GM19463 (cell line): ENCODE measurements around the gene TUBB4B.

Source experiments
- ATAC-seq: cut with Tn5 transposase; IDR thresholded peaks from one replicate; pipeline ENCODE4 v1.9.1; 2021; ENCODE audit warnings: mild to moderate bottlenecking, moderate library complexity; ENCODE audit not compliant: unreplicated experiment

TUBB4B gene

DNA sequence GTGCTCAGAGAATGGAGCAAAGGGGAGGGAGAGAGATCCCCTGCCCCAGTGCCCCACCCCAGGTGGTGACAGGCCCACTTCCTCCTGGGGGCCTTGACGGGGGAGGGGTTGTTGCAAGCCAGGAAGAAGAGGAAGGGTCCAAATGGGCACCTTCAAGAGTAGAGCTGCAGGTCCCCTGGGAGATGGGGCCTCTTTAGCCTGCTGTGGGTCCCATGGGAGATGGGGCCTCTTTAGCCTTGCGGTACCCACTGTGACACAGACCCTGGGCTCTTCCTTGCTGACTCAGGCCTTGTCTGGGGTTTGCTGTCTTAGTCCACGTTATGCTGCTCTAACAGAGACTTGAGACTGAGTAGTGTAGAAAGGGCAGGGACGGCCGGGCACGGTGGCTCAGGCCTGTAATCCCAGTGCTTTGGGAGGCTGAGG lies 26.9 kb downstream of the TUBB4B start:
- no peak for ATAC-seq

DNA sequence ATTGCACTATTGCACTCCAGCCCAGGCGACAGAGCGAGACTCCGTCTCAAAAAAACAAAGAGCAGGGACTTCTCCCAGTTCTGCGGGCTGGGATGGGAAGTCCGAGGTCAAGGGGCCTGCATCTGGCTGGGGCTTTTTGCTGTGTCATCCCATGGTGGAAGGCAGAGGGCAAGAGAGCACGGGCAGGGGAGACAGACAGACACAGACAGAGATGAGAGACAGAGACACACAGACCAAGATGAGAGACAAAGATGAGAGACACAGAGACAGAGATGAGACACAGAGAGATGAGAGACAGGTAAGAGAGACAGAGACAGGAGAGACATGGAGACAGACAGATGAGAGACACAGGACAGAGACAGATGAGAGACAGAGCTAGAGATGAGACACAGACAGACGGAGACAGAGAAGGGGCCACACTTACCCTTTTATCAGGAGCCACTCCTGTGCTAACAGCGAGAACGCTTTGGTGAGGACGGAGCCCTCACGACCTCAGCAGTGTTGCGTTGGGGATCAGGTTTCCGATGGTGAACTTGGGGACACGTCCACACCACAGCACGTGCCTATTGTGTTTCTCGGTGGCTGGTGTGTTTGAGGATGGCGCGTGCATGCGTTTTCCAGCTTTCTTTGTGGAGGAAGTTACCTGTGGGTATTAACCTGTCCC lies 27.6 kb downstream of the TUBB4B start:
- no peak for ATAC-seq

DNA sequence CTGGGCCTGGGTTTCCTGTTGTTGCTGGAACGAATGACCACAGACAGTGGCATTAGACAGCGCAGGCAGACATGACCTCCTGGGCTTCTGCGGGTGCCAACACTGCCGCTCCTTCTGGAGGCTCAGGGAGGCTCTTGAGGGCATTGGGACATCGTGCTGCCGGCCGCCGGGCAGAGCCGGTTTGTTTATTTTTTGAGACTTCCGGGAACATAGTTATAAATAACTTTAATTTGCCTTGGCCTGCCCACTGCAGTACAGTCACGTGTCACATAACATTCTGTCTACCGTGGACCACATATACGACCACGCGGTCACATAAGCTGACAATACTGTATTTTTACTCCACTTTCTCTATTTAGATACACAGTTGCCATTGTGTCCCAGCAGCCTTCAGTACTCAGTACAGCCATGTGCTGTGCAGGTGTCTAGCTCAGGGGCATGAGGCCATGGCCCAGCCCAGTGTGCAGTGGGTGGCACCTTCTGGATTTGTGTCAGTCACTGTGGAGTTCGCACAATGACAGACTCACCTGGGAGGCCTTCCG lies 28.2 kb downstream of the TUBB4B start:
- ATAC-seq: no peak

DNA sequence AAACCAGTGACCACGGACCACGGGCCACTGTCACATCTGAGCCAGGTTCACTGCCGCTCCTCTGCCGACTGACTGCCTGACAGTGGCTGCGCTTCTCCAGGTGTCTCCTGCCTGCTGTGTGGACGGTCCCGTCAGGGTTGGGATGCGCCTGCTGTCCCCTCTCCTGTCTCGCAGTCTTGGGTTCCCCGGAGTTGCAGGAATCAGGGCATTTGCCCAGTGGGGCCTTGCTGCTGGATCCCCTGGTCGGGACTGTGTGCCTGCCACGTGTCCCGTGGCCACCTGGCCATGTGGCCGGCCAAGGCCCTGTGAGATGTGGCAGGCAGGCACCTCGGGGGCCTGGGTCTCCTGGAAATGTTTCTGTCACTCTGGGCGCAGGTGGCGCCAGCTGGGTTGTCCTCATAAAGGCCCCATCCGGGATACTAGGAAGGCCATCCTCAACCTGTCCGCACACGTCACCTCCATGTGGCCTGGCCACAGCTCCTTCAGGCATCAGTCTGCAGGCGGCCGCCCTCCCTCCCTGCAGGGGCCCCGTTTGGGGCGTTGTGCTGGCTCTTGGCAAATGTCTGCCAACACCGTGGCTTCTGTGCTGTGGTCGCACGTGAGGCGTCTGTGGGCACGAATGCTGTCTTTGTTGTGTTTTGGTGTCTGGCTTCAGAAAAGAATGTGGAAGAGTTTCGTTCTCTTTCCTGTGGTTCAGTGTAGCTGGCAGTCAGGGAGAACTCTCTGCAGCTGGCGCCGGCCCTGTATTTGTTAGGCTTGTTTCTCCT lies 30.0 kb downstream of the TUBB4B start:
- ATAC-seq: no peak

DNA sequence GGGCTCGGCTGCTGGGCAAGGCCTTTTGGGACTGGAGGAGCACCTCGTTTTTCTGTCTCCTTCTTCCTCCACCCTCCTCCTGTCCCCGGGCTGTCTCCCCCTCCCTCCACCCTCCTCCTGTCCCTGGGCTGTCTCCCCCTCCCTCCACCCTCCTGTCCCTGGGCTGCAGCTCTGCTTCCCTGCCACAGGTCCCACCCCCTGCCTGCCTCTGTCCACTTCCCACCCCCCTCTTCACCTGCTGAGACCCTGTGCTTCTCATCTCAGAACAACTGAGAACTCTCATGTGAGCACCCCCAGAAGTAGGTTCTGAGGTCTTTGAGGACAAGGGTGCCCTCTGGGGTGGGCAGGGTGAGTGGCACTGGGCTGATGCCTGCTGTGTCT lies 30.6 kb downstream of the TUBB4B start:
- ATAC-seq: no peak

DNA sequence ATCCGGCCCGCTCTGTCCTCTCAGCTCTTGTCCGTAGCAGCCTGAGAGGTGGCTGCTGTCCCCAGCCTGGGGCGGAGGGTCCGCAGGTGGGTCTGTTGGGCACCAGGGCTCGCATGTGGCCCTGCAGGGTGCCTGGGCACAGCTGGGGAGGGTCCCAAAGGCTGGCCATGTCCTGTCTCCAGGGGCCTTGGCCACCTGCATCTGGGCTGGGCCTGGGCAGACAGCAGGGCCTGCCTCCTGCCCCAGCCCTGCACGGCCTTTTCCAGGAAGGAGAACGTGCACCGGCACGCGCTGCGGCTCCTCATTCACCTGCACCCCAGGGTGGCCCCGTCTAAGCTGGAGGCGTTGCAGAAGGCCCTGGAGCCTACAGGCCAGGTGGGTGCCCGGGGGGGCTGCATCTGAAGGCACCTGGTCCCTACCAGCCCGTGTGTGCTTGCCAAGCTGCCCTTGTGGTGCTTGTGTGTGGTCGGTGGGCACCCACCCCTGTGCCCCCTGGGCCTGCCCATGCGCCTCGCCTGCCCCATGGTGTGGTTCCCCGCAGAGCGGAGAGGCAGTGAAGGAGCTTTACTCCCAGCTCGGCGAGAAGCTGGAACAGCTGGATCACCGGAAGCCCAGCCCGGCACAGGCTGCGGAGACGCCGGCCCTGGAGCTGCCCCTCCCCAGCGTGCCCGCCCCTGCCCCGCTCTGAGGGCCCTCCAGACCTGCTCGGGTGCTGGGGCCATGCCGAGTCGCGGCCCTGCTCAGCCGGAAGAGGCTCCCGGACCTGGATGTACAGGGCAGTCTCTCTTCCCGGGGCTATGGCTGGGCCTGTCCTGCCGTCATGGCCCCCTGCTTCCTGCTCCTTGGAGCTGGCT lies 31.4 kb downstream of the TUBB4B start:
- no peak for ATAC-seq

DNA sequence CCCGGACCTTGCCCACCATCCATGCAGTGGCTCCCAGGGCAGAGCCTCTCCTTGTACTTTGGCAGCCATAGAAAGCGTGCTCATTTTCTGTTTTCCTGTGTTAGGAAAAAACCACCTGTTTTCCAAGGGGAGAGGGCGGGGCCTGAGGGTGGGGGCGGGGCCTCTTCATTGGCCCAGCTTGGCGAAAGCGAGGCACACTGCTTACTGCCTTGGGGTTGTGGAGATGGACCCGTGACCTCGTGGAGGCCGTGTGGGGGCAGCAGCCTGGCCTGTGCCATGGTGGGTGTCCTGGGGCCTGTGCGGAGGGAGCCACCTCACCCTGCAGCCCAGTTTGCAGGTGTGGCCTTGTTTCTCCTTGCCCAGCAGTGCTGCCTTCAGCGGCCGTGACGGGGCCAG lies 32.0 kb downstream of the TUBB4B start:
- ATAC-seq: no peak

DNA sequence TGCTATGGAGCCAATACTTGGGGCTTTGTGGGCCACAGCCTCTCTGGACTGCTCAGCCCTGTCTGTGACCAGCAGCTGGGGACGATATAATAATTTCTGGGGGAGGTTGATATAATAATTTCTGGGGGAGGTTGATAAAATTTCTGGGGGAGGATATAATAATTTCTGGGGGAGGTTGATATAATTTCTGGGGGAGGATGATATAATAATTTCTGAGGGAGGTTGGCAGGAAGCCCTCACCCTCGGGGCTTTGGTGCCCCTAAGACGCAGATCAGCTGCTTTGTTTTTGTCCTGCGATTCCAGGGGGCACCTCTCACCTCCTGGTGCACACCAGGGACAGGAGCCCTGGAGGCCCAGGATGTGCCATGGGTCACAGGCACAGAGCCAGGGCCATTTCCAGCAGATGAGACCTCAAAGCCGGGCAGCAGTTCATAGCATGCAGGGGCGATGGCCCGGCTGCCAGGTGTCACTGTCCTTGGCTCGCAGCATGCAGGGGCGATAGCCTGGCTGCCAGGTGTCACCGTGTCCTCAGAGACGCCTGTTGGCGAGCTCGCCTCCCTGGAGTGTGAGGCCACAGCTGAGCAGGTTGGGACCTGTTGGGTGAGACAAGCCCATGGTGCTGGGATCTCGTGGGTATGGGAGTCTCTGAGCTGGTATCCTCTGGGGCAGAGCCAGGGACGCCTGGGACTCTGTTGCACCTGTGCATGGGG lies 32.7 kb downstream of the TUBB4B start:
- no peak for ATAC-seq

DNA sequence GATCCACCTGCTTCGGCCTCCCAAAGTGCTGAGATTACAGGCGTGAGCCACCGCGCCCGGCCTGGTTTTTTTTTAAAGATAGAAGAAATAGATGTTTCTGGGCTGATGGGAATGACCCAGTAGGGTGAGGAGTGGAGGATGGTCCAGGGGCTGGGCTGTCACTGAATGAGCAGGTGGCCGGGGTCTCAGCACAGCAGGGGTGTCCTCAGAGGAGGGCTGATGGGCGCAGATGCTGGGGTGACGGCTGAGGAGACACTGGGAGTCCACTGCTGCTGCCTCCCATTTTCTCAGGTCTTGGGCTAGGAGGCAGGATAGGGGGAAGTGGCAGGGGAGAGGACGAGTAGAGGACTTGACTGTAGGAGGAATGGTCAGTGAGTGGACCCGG lies 34.1 kb downstream of the TUBB4B start:
- ATAC-seq: no peak

DNA sequence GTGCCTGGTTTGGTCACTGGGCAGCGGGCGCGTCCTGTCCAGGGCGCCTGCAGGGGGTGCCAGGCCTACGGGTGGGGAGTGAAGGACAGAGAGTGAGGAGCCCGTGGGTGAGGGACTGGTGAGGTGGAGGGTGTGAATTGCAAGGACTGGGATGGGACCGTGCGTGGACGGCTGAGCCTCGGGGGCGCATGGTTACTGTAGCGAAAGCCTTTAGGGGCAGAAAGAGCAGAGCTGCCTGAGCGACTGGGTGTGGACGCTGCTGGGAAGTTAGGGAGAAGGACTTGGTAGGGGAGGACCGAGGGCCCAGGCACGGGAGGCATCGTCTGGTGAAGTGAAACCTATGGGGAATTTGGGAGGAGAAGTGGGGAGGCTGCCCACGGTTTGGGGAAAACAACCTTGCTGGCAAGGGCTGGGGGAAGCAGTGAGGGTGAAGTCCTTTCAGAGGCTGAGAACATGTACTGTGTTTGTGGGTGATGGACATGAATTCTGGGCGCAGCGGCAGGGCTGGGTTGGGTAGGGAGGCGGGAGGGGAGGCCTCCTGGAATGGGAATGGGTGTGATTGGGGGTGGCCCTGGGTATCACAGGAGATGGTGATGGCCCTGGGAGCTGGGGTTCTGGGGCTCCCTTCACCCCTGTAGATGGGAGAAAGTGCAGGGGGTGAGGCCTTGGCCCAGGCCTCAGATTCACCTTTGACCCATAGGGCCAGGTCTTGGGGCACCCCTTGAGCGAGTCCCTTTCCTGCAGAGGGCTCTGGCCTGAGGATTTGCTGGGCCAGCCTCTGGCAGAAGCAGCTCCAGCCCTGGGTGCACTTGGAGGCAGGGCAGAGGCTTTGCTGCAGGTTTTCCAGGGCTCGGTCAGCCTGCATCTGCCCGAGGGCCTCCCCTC lies 34.7 kb downstream of the TUBB4B start:
- no peak for ATAC-seq

DNA sequence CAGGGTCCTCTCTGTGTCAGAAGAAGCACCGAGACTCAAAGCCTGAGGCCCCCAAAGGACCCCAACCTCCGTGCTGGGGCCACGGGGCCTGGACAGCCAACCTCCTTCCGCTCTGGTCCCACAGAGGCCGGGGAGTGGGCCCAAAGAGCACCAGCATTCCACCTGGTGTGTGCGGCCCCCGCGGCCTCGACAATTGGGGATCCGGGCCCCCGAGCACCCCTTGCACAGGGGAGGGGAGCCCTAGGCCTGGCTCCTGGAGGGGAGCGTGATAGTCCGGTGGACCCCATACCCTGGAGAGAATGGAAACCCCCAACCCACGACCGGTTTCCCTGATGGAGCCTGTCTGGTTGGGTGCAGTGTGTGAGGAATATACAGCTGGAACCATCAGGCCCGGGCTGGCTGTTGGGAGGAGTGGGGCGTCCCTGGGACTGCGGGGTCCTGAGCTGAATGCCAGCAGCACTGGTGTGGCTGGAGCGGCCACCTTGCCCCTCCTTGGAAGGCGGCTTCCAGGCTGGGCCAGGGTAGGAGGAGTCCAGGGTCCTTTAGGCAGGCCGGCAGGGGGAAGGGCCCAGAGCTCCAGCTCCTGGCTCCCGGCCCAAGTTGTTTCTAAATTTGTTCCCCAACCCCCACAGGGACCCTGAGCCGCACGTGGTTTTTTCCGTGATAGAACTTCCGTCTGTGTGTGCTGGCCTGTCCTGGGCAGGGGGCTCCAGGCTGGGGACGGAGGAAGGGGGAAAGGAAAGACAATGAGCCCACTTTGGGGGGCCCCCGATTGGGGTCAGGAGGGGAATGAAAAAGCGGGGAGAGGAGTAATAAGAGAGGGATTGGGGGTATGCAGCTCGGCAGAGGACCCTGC lies 35.6 kb downstream of the TUBB4B start:
- ATAC-seq: no peak

DNA sequence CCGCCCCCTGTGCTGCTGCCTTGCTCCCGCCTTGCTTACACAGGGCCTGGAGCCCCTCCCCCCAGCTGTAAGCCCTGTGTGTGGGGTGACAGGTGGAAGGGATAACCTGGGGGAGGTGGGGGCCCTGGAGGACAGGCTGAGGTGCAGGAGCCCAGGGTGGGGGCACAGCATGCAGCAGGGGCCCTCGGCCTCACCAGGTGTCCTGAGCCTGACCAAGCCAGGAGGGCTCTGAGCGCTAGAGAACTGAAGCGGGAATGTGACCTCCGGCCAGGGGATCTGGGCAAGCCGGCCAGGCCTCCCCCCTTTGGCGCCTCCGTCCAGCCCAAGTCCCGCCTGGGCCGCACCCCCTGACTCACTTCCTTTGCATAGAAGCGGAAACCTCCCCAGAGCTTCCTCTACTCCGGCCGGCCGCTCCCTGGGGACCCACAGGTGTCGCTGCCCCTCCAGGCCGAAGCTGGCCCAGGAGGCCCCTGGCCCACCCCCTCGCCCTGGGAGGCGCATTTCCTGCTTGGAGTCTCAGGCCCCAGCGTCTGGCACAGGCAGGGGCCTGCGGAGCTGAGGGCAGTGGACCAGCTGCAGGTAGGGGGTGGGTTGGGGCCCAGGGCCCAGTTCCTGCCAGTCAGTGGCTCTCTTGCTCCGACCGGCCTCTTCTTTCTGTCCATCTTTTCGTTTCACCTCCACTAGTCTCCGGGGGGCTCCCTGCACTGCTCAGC lies 36.4 kb downstream of the TUBB4B start, which contains the start of gene TOR4A:
TOR4A (plus strand) TSS at position 398 of the 713 bp plus-strand sequence. CDS start 964 bp downstream, outside the sequence.
- peak; percentile 84 for ATAC-seq

DNA sequence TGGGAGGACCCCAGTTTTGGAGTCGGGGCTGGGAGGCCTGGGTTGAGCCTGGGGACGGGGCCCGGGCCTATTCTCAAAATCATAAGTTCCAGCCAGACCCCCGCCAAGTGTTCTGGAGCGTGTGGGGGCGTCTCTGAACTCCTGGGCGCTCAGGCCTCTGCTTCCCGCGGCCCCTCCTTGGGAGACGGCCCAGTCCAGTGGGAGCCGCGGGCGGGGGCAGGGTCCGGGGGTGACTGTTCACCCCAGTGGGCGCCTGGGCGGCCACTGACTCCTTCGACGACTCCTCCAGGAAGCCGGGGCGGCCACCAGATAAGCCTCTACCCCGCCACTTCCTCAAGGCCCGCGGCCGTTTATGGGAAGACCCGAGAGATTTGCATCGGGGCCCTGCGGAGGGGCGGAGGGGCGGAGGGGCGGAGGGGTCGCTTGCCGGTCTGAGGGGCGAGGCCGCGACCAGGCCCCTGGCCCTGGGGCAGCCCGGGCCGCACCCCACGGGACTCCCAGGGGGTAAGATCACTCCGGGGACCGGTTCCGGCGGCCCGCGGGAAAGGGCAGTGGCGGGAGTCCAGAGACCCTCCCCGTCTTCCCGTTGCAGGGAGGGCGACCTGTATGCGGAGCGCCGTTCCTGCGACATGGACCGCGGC lies 37.1 kb downstream of the TUBB4B start:
- ATAC-seq: no peak

DNA sequence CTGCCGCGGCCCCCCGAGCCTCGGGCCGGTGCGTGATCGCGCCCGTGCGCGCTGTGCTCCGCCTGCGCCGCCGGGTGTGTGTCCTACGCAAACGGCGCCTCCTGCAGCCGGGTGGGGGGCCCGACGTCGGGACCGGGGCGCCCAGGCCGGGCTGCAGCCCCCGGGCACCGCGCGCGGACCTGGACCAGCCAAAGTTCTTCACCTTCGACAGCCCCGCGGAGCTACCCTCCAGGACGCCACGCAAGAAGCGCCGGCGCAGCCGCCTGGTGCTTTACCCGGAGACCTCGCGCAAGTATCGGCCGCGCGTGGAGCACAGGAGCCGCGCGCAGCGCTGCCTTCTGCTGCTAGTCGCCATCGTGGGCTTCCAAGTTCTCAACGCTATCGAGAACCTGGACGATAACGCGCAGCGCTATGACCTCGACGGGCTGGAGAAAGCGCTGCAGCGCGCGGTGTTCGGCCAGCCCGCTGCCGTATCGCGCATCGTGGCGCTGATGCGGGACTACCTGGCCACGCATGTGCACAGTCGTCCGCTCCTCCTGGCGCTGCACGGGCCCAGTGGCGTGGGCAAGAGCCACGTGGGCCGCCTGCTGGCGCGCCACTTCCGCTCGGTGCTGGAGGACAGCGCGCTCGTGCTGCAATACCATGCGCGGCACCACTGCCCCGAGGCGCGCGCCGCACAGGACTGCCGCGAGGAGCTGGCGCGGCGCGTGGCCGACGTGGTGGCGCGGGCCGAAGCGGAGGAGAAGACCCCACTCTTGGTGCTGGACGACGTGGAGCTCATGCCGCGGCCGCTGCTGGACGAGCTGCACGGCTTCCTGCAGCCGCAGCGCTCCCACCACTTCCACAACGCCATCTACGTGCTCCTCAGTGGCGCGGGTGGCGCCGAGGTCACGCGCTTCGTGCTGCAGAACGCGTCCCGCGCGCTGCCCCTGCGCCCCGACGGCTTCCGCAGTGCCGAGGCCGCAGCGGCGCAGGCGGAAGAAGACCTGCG lies 37.9 kb downstream of the TUBB4B start:
- ATAC-seq: no peak

DNA sequence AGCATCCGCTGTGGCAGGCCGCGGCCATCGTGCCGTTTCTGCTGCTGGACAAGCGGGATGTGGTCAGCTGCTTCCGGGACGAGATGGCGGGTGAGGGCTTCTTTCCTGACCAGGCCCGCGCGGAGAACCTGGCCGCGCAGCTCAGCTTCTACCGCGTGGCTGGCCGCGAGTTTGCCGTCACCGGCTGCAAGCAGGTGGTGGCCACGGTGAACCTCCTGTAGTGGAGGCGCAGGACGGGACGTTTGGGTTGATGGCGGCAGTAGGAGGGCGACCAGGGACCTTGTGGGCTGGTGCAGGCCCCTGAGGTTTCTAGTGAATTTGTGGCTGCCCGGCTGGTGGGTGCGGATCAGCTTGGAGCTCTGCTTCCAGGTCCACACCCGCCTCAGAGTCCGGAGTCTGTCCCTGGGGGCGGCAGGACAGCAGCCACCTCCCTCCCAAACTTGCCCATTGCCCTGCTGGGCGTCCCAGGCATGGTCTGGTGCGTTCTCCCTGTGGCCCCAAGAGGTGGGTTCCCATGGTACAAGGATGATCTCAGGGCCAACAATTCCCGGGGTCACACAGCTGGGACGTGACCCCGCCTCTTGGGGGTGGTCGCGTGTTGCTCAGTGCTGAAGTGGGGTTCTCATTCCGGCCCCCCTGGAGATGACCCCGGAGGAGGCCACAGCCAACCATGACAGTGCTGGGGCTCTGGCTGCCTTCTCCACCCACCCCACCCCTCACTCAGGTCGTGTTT lies 38.8 kb downstream of the TUBB4B start:
- no peak for ATAC-seq
